ENCODE measurements around the gene SPEM1. TPM values are rescaled to one million over a fixed set of nuclear protein-coding genes. Genes with fewer than 3 reads are reported as not detected.

SPEM1 gene
- total and polyA plus RNA-seq, 10 of the 15 experiments (the other 5 are each of a cell fraction or from before 2014, with no cell fraction given): not detected

- ChIA-PET SMC1A (ENCODE audit: uncharacterized antibody, unreplicated experiment) (no interaction called here), POLR2A (no interaction called here), CTCF (interaction anchor here (0.8 kb wide), 1 partner anchor 70 kb away, joined by 3 read pairs; no protein-coding TSS in a partner anchor), RAD21 (ENCODE audit: unreplicated experiment) (no interaction called here)
- Histone ChIP-seq H4K20me1 (ENCODE audit: control insufficient read depth, insufficient read depth) (no peaks in the 10 kb centered on the region), H3K4me2 (ENCODE audit: control insufficient read depth, insufficient read depth) (no peak overlapping the region), H3K36me3 (ENCODE audit: control insufficient read depth in 2 of 2, insufficient read depth in 2 of 2, low read length in 1 of 2) (no peaks in the 10 kb centered on the region), H3K27ac (ENCODE audit: control insufficient read depth, insufficient read depth) (no peak overlapping the region), H3K9me3 (replicated peaks; ENCODE audit: control insufficient read depth, insufficient read depth, low read length) (no peaks in the 10 kb centered on the region), H3K27me3 (replicated peaks in 1 of 2; ENCODE audit: control insufficient read depth in 2 of 2, insufficient read depth in 2 of 2, low read length in 1 of 2) (no peaks in the 10 kb centered on the region; a peak in 1 of 4 replicates), H3K4me1 (ENCODE audit: control insufficient read depth, insufficient read depth, low read length) (no peaks in the 10 kb centered on the region), H3K4me3 (no peak overlapping the region), H3K79me2 (ENCODE audit: control insufficient read depth, insufficient read depth, low read length) (no peaks in the 10 kb centered on the region), H2AFZ (ENCODE audit: control insufficient read depth, low read depth, low read length) (no peak overlapping the region), H3K9ac (ENCODE audit: control insufficient read depth, insufficient read depth, low read length) (no peak overlapping the region)
- ATAC-seq (no peak), FAIRE-seq (no peak), DNase-seq (ENCODE audit: low read depth, low spot score) (no peak)
- no peak for TF ChIP-seq FOXM1 (IDR thresholded peaks at IDR 0.05; ENCODE audit: low read depth, low read length)
- no peak for TF ChIP-seq KAT2A (conservative IDR thresholded peaks at IDR 0.05; ENCODE audit: control insufficient read depth, low read depth, low read length)
- no peak for TF ChIP-seq ZNF207 (IDR thresholded peaks at IDR 0.05; ENCODE audit: borderline replicate concordance)
- no peak for TF ChIP-seq ZBED1 (IDR thresholded peaks at IDR 0.05; ENCODE audit: borderline replicate concordance)
- 67% methylated on average over 33 of the region's 33 CpGs for WGBS (ENCODE audit: insufficient coverage, insufficient replicate concordance, low lambda C conversion rate, missing lambda C conversion rate)
- intact Hi-C loops (cut with micrococcal nuclease; ENCODE audit: unreplicated experiment) (no loop called here), in situ Hi-C loops (cut with MboI) (no loop called here)
- BruUV-seq (replicated peaks): no TSS peak
These were observed 6.2 kb downstream of the SPEM1 start for GRCh38 chr17:7426203-7426863.

- no peak overlapping the region for H2AFZ ChIP-seq (ENCODE audit: control insufficient read depth, low read depth, low read length)
- H3K4me3 ChIP-seq: no peak overlapping the region
- DNase-seq (ENCODE audit: low read depth, low spot score): no peak
- RAD21 ChIA-PET (ENCODE audit: unreplicated experiment): no interaction called here
- H3K9me3 ChIP-seq (replicated peaks; ENCODE audit: control insufficient read depth, insufficient read depth, low read length): no peaks in the 10 kb centered on the region
- no peaks in the 10 kb centered on the region for H3K4me1 ChIP-seq (ENCODE audit: control insufficient read depth, insufficient read depth, low read length)
- BruUV-seq (replicated peaks): no TSS peak
- WGBS (ENCODE audit: insufficient coverage, insufficient replicate concordance, low lambda C conversion rate, missing lambda C conversion rate): 62% methylated on average over 29 of the region's 29 CpGs
- SMC1A ChIA-PET (ENCODE audit: uncharacterized antibody, unreplicated experiment): no interaction called here
- no peaks in the 10 kb centered on the region for H3K79me2 ChIP-seq (ENCODE audit: control insufficient read depth, insufficient read depth, low read length)
- H3K36me3 ChIP-seq (ENCODE audit: control insufficient read depth in 2 of 2, insufficient read depth in 2 of 2, low read length in 1 of 2): no peaks in the 10 kb centered on the region
- no peak for ATAC-seq
- no peak overlapping the region for H3K27ac ChIP-seq (ENCODE audit: control insufficient read depth, insufficient read depth)
- H3K4me2 ChIP-seq (ENCODE audit: control insufficient read depth, insufficient read depth): no peak overlapping the region
- POLR2A ChIA-PET: no interaction called here
- H4K20me1 ChIP-seq (ENCODE audit: control insufficient read depth, insufficient read depth): no peaks in the 10 kb centered on the region
- FAIRE-seq: no peak
- H3K27me3 ChIP-seq (replicated peaks in 1 of 2; ENCODE audit: control insufficient read depth in 2 of 2, insufficient read depth in 2 of 2, low read length in 1 of 2): no peaks in the 10 kb centered on the region; a peak in 1 of 4 replicates
- CTCF ChIA-PET: interaction anchor here (0.8 kb wide), 1 partner anchor 70 kb away, joined by 3 read pairs; no protein-coding TSS in a partner anchor
- intact Hi-C loops (cut with micrococcal nuclease; ENCODE audit: unreplicated experiment): no loop called here
- in situ Hi-C loops (cut with MboI): no loop called here
- H3K9ac ChIP-seq (ENCODE audit: control insufficient read depth, insufficient read depth, low read length): no peak overlapping the region
- no peak for TF ChIP-seq MEF2A (IDR thresholded peaks at IDR 0.05; ENCODE audit: insufficient read depth, low read depth, low read length)
- TF ChIP-seq IRF4 (IDR thresholded peaks at IDR 0.05; ENCODE audit: low read depth, low read length): no peak
- TF ChIP-seq HDGF (IDR thresholded peaks at IDR 0.05): no peak
- no peak for TF ChIP-seq YY1 (IDR thresholded peaks at IDR 0.05; ENCODE audit: low read depth, low read length)
- TF ChIP-seq E2F8 (IDR thresholded peaks at IDR 0.05; ENCODE audit: low read depth, partially characterized antibody): no peak
- no peak for TF ChIP-seq PRDM15 (CRISPR knock-in tag; IDR thresholded peaks at IDR 0.05)
These were observed 6.9 kb downstream of the SPEM1 start for GRCh38 chr17:7426896-7427489.

Measured in GM12878 (cell line).